M059J (cell line): ENCODE data around the gene MELTF. TPM values are rescaled to one million over a fixed set of nuclear protein-coding genes. Genes with fewer than 3 reads are reported as not detected.
A peak's percentile ranks its signal among the peaks of the same experiment; 100 is the strongest.

Experiments used
- DNase-seq: peaks from one replicate; pipeline ENCODE4 v3.0.0-alpha.2; 2012; ENCODE audit warnings: low read depth
- total RNA-seq: library from RNA; depleted of rRNA; stranded (reverse); fragments of >200 nt; shearing (Covaris generic); gene quantifications from 2 replicates; pipeline ENCODE4 v1.2.3, GENCODE V29; 2014

The MELTF gene
- total RNA-seq, 1 experiment from 2014 or later = 8.9 TPM

DNA sequence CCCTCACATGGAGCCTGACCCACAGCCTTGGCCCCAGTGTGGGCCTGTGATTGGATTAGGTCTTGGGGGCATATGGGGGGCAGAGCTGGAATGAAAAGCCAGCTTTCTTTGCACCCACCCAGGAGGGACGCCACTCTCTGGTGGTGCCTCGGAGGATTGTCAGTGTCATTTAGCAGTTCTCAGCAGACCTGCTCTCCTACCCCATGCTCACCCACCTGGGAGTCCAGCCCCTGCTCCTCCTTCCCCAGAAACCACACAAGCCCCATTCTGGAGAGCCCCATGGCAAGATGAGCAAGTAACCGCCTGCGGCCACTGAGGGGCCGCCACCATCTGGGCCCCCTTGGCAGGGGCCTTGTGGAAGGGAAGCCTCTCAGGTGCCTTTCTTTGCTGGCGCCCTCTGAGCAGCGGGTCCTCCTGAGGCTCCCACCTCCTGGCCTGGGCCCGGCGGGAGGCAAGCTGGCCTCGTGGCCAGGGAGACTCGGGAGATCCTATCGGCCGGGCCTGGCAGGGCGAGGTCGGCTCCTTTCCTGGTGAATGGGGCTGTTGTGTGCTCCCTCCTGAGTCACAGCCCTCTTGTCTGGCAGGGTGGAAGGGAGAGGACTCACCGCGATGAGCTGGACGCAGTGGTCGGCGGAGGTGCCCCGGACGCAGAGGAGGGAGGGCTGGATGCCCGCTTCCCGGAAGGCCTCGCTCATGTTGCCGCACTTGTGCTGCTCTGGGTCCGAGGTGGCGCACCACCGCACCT lies 2.3 kb downstream of the MELTF start:
- peak; percentile 32 for DNase-seq

GRCh38 chr3:197026481-197026866 lies 3.1 kb downstream of the MELTF start:
- no peak for DNase-seq

DNA sequence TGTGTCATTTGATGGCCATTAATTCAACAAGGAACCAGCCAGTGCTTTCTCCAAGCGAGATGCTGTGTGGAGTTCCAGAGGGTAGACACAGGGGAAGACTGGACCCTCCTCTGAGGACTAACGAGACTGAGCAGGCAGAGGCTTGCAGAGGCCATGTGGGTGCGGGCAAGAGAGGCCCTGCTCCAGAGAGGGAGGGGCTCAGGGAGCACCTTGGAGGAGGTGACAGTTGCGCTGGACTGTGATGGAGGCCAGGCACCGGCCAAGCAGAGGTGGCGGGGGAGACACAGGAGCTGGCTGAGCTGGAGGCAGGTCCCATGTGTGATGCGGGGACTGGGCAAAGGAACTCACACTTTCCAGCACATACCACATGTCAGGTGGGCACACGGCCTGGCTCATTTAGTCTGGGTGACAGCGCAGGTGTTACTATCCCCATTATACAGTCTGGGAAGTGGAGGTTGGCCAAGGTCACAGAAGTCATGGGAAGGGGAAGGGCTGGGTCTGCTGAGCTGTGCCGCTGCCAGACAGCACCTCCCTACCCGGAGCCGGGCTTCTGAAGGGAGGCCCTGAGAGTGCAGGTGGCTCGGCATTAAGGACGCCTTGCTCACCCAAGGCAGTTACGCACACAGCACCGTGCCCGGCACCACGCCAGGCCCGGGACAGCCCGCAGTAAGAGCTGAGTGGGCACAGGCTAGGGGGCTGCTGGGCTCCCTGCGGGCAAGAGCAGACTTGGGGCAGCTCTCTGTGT lies 3.7 kb downstream of the MELTF start:
- no peak for DNase-seq

GRCh38 chr3:197024881-197025735 lies 4.5 kb downstream of the MELTF start:
- DNase-seq = no peak

- no peak for DNase-seq
Measured at GRCh38 chr3:197023998-197024651, 5.5 kb downstream of the MELTF start.

GRCh38 chr3:197023241-197023997 lies 6.2 kb downstream of the MELTF start:
- no peak for DNase-seq

DNA sequence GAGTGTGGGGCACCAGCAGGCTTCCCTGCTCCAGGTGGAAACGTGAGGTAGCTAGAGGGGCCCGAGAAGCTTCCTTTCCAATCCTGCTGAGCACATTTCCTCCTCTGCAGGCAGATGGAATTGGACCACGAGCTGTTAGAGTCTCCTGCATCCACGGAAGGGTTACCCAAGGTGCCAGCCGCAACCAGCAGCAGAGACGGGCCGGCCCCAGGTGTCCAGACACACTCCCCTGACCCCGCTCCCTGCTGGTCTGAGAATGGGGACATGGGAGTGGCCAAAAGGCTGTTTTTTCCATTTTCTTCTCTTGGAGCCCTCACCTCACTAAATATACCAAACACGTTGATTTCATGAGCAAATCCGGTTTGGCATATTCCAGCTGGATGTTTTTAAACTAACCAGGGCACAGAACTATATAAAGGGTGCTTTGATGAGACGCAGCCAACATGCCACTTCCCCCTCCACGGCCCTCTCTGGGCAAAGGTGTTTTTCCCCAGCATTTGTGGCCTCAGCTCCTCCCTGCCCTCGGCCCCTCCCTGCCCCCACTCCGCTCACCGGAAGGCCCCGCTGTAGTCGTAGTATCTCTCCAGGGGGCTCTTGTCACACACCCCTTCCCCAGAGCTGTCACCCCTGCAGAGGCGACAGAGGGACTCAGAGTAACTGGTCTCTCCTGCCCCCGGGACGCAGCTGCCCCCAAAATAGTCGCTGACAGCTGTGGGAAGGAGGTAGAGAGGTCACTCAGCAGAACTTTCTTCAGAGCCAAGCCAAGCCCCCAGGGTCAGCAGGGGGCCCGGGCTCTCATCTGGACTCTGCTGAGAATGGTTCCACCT lies 7.0 kb downstream of the MELTF start:
- DNase-seq = no peak

- no peak for DNase-seq
Measured at GRCh38 chr3:197021729-197022404, 7.8 kb downstream of the MELTF start.

DNA sequence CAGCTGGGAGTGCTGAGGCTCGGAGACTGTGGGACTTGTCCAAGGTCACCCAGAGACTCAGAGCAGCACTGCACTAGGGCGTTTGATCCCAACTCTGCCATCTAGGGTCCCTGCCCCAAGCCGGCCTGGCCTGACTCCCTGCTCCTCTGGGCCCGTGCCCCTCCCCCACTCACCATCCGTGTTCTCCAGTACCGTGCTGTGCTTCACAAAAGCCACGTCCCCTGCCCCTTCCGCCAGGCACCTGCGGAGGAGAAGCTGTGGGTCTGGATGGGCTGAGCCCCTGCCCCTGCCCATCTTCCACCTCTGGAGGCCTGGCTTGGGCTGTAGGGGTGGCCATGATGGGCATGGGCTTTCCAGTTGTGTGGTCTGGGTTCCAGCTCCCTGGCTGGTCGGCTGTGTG lies 8.4 kb downstream of the MELTF start:
- DNase-seq = no peak

- no peak for DNase-seq
Measured at GRCh38 chr3:197019535-197019934, 10.1 kb downstream of the MELTF start.

DNA sequence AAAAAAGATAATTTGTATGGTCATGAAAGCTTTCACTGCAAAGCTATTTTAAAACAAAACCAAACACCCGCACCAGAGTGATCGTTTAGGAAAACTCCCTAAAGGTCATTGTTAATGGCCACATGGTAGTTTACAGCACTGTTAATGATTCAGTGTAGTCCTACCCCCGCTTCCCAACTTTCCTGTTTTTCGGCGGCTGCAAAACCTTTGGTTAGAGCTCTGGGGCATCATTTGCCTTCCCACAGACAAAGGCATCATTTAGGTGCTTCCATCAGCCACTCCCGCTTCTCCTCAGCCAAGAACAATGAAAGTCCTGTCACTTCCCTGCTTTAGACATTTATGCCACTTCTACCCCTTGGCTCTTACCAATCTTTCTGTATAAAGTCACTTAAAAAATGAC lies 10.6 kb downstream of the MELTF start:
- DNase-seq = no peak

- DNase-seq = no peak
Measured at GRCh38 chr3:197017003-197017402, 12.6 kb downstream of the MELTF start.

- DNase-seq = no peak
Measured at GRCh38 chr3:197015790-197016736, 13.6 kb downstream of the MELTF start.

DNA sequence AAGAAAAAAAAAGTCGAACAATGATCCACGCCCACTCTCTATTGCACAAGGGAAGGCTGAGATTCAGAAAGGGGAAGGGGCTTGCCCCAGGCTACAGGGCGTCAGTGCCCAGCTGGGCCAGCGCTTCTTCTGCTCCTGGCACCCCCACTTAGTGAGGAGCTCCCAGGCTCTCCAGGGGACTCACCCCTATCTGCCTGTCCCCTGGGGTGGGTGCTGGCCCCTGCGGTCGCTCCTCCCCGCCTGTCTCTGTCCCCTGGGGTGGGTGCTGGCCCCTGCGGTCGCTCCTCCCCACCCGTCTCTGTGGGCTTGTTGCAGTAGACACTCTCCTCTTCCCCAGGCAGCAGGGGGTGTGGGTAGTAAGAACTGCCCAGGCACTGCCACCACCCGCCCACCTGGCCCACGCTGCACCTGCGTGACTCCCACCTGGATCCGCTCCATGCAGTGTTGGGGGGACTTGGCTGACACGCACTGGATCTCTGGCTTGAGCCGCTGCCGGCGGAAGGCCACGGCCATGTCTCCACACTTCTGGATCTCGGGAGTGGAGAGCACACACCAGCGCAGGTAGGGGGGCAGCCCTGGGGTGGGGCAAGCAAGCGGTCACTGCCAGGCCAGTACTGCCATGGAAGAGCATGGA lies 14.6 kb downstream of the MELTF start:
- DNase-seq = no peak

DNA sequence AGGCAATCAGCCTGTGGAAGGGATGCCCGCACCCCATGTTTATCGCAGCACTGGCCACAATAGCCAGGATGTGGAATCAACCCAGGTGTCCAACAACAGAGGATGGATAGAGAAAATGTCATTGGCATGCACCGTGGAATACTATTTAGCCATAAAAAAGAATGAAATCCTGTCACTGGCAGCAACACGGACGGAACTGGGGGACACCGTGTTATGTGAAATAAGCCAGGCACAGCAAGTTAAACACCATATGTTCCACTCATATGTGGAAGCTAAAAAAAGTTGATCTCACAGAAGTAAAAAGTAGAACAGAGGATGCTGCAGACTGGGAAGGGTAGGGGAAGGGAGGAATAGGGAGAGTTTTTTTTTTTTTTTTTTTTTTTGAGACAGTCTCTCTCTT lies 15.6 kb downstream of the MELTF start:
- DNase-seq = no peak

DNA sequence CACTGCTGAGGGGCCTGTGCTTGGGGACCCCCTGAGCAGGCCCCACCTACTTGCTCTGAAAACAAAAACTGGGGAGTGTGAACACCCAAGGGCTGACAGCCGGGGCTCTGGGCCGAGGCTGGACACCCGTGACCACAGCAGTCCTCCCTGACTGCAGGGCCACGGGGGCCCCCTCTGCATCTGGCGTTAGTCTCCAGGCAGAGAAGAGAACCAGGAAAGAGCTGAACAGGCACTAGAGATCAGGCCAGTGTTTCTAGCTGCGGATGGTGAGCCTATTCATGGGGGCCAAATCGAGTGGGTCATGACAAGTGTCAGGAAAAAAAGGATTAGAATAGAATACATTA lies 17.1 kb downstream of the MELTF start:
- no peak for DNase-seq

DNA sequence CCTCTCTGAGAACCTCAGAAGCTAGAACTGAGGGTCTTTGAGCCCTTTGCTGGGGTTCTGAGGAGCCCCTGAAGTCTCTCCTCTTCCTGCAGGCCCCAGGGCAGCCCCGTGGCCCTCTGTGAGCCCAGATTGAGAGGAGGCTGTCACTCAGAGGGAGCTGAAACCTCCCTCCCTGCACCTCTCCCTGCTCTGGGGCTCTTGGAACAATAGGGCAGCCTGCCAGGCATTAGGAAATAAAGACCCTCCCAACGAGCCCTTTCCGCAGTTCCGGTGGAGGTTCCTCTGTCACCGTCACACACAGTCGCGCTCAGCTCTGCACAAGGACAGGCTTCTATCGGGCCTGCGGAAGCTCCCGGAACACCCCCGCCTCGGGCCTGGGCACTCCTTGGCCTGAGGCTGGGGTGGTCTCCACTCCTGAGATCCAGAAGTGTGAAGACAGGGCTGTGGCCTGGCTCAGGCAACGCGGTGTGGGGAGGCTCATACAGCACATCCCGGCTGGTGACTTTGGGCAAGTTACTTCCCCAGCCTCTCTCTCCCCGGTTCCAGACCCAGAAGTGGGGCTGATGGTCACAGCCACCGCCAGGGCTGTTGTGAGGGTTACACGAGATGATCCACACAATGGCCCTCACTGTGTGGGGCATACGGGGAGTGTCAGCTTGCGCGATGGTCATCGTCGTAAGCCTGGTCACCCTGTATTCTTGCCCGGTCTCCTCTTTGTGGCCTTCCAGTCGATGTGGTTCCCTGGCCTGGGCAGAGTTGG lies 17.7 kb downstream of the MELTF start:
- DNase-seq = no peak
